GM18498 (cell line): ENCODE measurements around the gene SLC35B1.

Experiments
- ATAC-seq: cut with Tn5 transposase; IDR thresholded peaks from one replicate; pipeline ENCODE4 v1.9.1; 2021; ENCODE audit warnings: mild to moderate bottlenecking, moderate library complexity; ENCODE audit not compliant: unreplicated experiment

The SLC35B1 gene

GRCh38 chr17:49700960-49701359 is 6.8 kb downstream of the SLC35B1 start:
- ATAC-seq: no peak

DNA sequence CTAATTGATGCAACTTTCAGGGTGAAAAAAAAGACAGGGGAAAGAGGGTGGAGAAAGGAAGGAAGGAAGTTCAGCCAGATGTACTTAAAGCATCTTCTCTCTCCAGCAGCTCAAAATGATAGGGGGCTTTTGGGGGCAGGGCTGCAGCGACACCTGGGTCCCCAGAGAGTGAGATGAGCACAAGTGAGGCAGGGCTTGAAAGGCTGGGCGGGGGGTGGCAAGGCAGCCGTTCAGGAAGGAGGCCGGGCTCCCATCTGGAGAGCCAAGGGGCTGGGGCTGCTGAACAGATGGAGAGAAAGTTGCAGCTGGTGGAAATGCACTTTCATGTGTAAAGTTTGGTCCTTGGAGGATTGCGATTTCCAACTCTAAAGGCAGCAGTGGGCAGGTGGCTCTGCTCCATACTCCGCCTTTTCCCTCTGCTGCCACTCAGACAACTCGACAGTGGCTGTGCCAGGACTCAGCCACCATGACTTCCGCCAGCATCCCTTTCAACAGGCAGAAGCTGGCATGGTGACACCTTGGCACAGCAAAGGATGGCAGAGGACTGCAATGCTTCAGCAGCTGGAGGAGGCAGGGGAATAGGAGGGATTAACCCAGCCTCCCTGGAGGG is 7.7 kb downstream of the SLC35B1 start:
- no peak for ATAC-seq

GRCh38 chr17:49698005-49698404 is 9.8 kb downstream of the SLC35B1 start:
- no peak for ATAC-seq

- ATAC-seq: no peak
Measured at GRCh38 chr17:49696233-49696761, 11.5 kb downstream of the SLC35B1 start.

DNA sequence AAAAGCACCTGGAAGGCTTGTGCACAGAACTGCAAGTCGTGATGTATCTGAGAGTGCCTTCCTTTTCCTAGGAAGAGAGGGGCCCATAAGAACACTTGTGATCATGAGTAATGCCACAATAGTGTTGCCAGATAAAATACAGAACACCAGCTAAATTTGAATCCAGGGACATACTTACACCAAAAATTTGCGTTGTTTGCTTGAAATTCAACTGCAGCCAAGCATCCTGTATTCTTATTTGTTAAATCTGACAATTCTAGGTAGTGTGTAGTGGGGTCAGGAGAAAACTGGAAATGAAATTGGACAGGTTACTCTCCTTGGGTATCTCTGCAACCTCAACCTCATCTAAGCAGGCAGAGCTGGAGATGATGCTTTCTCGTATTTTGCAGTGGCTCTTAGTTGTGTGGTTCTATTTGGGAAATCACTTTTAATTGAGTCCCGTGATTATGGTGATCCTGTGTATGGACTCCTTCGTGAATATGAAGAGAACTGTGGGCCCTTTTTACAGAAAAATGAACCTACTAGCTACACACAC is 12.0 kb downstream of the SLC35B1 start:
- ATAC-seq: no peak

GRCh38 chr17:49694847-49695697 is 12.7 kb downstream of the SLC35B1 start:
- no peak for ATAC-seq

DNA sequence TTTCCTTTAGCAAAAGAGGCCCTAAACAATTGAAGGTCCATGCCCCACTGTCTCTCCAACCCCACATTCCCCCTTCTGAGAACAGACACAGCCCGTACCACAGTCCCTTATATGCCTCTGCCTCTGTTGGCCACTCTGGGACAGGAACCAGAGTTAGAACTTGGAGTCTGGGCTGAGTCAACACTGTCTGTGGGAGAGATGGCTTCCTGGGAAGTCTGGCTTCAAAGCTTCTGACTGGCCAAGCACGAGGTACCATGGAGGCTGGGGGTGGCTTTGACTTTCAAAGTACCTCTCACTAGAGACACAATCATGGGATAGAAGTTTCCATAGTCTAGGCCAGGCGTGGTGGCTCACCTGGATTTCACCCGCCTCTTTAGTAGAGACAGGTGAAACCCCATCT is 15.0 kb downstream of the SLC35B1 start:
- no peak for ATAC-seq

DNA sequence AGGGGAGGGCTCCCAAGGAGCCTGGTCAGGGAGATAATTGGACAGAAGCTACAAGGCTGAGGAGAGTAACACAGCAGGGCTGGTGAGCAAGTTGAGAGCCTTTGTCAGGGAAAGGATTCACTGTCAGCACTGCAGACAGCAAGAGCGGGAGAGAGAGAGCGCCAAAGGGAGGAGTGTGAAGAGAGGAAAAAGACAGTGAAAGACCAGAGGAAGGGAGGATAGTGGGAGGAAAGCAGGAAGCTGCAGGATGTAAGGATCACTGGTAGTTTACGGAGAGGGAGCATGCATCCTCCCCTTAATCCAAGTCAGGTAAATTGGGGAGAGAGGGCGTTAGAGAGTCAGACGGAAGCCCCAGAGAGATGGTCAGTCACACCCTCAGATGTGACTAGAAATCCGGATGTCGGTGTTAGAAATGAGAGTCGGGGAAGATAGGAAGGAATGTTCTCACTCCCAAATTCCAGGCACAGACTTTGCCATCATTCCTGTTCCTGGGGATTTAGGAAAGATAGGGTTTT is 16.0 kb downstream of the SLC35B1 start:
- no peak for ATAC-seq

DNA sequence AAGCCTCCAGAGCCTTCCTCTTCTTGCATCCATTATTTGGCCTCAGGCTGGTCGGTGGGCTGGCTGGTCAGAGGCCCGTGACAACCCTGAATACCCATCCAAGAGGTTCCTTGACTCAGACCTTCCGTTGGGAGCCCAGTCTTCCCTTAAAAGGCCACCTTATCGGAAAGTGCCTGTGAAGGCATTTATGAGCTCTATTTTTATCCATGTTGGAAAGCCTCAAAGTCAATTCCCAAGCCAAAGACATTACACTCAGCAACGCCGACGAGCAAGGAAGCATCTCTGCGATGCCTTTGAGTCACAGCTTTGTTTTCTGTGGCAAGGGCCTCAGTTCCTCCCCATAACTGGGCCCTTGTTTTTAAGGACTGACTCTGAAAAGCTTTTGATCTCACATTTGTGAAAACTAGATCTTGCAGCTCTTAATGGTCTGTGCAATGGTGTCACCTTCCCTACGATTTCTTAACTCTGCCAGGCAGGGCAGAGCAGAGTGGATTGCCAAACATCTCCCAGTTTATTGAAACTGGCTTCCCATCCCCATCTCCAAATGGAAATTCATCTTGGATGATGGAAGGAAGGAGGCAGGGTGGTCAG is 16.6 kb downstream of the SLC35B1 start:
- no peak for ATAC-seq

- ATAC-seq: no peak
Measured at GRCh38 chr17:49690256-49690655, 17.5 kb downstream of the SLC35B1 start.

DNA sequence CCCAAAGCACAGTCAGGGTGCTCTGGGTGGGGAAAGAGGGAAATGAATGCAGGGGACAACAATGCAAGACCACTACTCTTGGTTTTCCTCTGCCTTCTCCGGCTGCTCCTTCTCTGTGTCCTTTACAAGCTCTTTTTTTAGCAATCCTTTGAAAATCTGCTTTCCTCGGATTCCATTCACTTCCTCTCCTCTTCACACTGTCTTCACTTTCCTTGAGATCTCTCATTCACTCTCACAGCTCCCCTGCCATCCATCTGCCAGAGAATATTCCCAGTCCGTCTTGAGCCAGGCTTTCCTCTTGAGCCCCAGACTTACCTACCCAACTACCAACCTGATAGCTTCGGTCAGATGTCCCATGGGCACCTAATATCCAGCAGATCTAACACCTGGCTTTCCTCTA is 18.9 kb downstream of the SLC35B1 start:
- ATAC-seq: no peak

GRCh38 chr17:49687878-49688491 is 19.8 kb downstream of the SLC35B1 start:
- ATAC-seq: no peak

DNA sequence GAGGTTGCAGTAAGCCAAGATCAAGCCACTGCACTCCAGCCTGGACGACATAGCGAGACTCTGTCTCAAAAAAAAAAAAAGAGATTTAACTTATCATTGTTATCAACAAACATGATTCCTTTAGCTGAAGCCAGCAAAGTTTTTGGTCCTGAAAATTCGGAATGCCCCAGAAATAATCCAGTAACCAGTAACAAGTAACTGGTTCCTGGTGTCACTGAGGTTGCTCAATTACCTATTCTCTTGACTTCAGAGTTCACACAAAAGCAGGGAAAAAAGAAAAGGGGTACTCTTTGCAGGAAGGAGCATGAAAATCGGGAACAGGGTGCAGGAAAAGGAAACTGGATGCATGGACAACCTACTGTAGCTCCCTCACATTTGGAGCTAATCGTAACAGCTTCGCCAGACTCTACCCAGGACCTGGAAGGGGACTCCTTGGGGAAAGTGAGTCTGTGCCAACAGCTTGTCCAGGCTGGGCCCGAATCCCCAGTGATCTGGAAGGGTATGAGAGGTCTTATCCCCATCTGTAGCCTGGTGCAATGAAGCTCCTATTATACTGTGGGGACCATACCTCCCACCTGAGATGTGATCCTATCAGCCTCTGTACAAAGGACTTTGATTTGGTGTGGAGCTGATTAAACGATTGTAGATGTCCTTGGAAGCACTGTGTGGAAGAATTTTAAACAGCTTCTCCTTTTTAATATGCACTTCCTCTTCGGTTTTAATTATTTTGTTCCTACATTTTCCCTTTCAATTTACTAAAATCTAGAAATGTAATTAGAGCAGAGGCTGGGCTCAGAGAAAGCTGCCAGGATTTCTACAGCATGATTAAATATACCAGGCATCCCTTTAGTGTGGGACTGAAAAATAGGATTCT is 26.4 kb downstream of the SLC35B1 start:
- ATAC-seq: no peak

DNA sequence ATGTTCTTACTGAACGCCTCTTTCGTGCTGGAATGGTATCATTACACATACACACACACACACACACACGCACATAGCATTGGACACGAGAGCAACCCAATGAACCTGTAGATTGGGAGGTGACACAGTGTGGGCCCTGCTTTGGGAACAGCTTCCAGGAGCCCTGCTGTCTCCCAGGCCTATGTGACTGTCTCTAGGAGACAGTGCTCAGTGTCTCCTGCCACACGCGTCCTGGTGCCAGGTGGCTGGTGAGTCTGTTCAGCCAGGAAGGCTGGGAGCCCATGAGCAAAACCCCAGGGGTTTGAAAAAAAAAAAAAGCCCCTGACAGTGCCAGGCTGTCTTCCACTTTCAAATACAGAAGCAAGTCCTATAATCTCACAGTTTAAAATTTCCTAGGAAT is 27.4 kb downstream of the SLC35B1 start:
- no peak for ATAC-seq

DNA sequence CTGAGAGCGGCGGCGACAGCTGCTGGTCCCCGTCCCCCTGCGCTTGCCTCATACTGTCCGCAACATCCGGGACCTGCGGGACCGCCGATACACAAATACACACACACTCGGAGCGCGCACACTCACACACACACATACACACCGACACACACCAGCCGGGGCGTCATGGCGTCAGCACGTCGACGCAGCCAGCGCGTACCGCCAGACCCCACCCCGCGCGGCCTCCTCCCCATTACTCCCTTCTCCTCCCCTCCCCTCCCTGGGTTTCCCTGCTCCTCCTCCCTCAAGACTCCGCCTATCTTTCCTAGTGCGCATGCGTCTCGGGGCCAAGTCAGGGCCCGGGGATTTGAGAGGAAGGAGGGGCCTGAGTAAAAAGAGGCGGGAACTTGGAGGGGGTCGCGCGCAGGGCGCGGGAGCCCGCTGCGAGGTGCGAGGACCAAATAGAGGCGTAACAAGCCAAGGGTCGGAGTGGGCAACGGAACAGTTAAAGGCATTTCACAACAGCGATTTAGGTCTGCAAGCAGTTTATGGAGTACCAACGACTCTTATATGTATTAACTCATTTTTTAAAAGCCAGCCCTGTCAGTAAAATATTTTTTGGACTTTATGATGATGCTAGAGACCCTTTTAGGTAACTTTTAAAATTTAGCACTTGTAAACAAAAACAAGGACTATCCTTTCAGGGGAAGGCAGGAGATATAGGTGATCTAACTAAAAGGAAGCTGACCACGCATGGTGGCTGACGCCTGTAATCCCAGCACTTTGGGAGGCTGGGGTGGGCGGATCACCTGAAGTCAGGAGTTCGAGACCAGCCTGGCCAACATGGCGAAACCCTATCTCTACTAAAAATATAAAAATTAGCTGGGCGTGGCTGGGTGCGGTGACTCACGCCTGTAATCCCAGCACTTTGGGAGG is 29.6 kb downstream of the SLC35B1 start, which contains the start of gene SPOP:
TSS of gene SPOP (minus strand) at position 165 of the 915 bp plus-strand sequence. CDS start 55,287 bp downstream, outside the sequence.
- peak; percentile 80 for ATAC-seq

DNA sequence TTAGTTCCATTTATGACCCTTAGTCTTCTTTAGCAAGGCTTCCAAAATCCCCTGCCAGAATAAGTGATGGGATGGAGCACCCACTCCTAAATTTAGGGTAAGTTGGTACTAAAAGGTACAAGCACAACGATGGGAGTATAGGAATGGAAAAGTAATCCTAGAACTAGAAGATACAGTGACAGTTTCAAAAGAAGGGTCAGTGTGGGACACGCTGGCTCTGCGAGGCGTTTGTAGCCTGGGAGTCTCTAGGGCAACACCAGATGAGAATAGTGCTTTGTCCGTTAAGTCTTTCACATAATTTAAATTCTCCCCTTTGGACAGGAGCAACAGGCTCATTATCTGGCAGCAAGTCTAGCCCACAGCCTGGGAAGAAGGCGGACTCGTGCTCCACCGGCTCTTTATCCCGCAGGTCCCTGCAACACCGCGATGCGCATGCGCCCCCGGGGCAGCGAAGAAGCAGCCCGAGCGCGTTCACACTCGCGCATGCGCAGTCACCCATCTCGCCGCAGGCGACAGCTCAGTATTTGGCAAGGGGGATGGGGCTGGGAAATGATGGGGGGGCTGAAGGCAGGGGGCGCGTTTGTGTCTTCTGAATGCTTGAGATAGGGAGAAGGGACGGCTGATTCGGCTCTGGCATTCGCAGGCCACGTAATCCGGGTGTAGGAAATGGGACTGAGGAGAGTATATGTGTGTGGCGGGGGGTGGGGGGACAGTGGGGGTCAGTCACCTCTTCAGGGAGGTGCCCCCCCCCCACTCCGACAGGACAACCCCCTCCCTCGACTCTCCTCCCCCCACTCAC is 30.4 kb downstream of the SLC35B1 start:
- ATAC-seq: peak; percentile 48

DNA sequence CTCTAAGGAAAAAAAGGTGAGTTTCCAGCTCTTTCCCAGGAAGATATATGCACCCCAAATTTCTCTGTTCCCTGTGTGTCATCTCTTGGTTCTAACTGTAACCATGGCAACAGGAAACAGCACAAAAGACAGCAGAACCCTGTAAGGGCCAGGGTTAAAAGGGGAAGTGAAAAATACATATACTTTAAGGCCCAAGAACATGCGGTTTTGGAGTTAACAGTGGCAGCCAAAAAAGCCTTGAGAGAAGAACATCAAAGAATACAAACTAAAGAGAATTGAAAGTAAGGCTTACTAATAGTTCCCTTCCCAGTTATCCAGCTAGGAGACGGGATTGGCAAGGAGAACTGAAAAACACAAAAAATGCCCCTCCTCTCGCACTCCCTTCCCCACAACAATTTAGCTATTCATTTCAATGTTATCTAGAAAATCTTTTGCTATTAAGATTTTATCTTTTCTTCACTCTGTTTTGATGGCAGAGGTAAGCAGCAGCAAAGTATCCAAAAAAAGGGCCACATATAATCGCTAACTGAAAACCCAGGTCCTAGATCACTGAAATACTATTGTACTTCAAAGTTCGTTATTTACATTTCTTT is 31.4 kb downstream of the SLC35B1 start:
- ATAC-seq: peak; percentile 69

GRCh38 chr17:49674507-49674906 is 33.3 kb downstream of the SLC35B1 start:
- ATAC-seq: no peak
